ENCODE data around the gene SLC22A7. TPM values are rescaled to one million over a fixed set of nuclear protein-coding genes. Genes with fewer than 3 reads are reported as not detected.
A peak's percentile ranks its signal among the peaks of the same experiment; 100 is the strongest.

Gene SLC22A7
- total RNA-seq, 2 donors from 2014 or later: not detected

GRCh38 chr6:43331470-43331869 lies 33.4 kb downstream of the SLC22A7 start:
- Histone ChIP-seq H3K27ac (ENCODE audit: low read depth, low read length) (no peak overlapping the region), H3K9me3 (ENCODE audit: control insufficient read depth, low read length) (no peaks in the 10 kb centered on the region), H3K27me3 (ENCODE audit: control insufficient read depth, insufficient read depth, low read length, poor library complexity, severe bottlenecking) (no peaks in the 10 kb centered on the region), H3K9ac (ENCODE audit: extremely low read depth, low read length, poor library complexity, severe bottlenecking) (no peak overlapping the region), H3K4me3 (ENCODE audit: low read length) (no peak overlapping the region), H3K4me1 (ENCODE audit: control insufficient read depth, insufficient read depth, low read length) (no peaks in the 10 kb centered on the region), H3K36me3 (ENCODE audit: control insufficient read depth, insufficient read depth, low read length) (peaks cover 4% of the 10 kb centered on the region)
- no peak overlapping the region for H3K4me3 Mint-ChIP-seq
- WGBS, 2 experiments (ENCODE audit: insufficient coverage in 1 of 2, insufficient read length in 1 of 2): 87% methylated on average over 1 of the region's 1 CpG; no CpG with 5 or more reads in 1 of the 2 experiments
- H3K4me1 Mint-ChIP-seq: peaks cover 25% of the 10 kb centered on the region
- H3K36me3 Mint-ChIP-seq (ENCODE audit: low read depth): no peaks in the 10 kb centered on the region
- no peak for TF ChIP-seq CTCF (conservative IDR thresholded peaks at IDR 0.05)
- no peaks in the 10 kb centered on the region for H3K9me3 Mint-ChIP-seq
- DNase-seq: no peak
- H3K27ac Mint-ChIP-seq: no peak overlapping the region
- no peaks in the 10 kb centered on the region for H3K27me3 Mint-ChIP-seq (ENCODE audit: insufficient read depth)

GRCh38 chr6:43331891-43332290 lies 33.8 kb downstream of the SLC22A7 start:
- Mint-ChIP-seq H3K27ac (no peak overlapping the region), H3K27me3 (ENCODE audit: insufficient read depth) (no peaks in the 10 kb centered on the region), H3K9me3 (no peaks in the 10 kb centered on the region), H3K36me3 (ENCODE audit: low read depth) (no peaks in the 10 kb centered on the region), H3K4me1 (peaks cover 28% of the 10 kb centered on the region), H3K4me3 (no peak overlapping the region)
- Histone ChIP-seq H3K27ac (ENCODE audit: low read depth, low read length) (no peak overlapping the region), H3K4me1 (ENCODE audit: control insufficient read depth, insufficient read depth, low read length) (no peaks in the 10 kb centered on the region), H3K27me3 (ENCODE audit: control insufficient read depth, insufficient read depth, low read length, poor library complexity, severe bottlenecking) (no peaks in the 10 kb centered on the region), H3K9me3 (ENCODE audit: control insufficient read depth, low read length) (no peaks in the 10 kb centered on the region), H3K9ac (ENCODE audit: extremely low read depth, low read length, poor library complexity, severe bottlenecking) (no peak overlapping the region), H3K36me3 (ENCODE audit: control insufficient read depth, insufficient read depth, low read length) (peaks cover 6% of the 10 kb centered on the region), H3K4me3 (ENCODE audit: low read length) (no peak overlapping the region)
- TF ChIP-seq CTCF (conservative IDR thresholded peaks at IDR 0.05): no peak
- DNase-seq: no peak
- WGBS, 2 experiments (ENCODE audit: insufficient coverage in 1 of 2, insufficient read length in 1 of 2): 87 to 92% methylated on average over 3 to 4 of the region's 4 CpGs

- Histone ChIP-seq H3K36me3 (ENCODE audit: control insufficient read depth, insufficient read depth, low read length) (peaks cover 26% of the 10 kb centered on the region), H3K9ac (ENCODE audit: extremely low read depth, low read length, poor library complexity, severe bottlenecking) (no peak overlapping the region), H3K9me3 (ENCODE audit: control insufficient read depth, low read length) (no peaks in the 10 kb centered on the region), H3K27ac (ENCODE audit: low read depth, low read length) (no peak overlapping the region), H3K4me3 (ENCODE audit: low read length) (no peak overlapping the region), H3K4me1 (ENCODE audit: control insufficient read depth, insufficient read depth, low read length) (no peaks in the 10 kb centered on the region), H3K27me3 (ENCODE audit: control insufficient read depth, insufficient read depth, low read length, poor library complexity, severe bottlenecking) (no peaks in the 10 kb centered on the region)
- Mint-ChIP-seq H3K27ac (no peak overlapping the region), H3K27me3 (ENCODE audit: insufficient read depth) (no peaks in the 10 kb centered on the region), H3K36me3 (ENCODE audit: low read depth) (peaks cover 16% of the 10 kb centered on the region), H3K4me1 (peaks cover 23% of the 10 kb centered on the region), H3K9me3 (no peaks in the 10 kb centered on the region), H3K4me3 (no peak overlapping the region)
- TF ChIP-seq CTCF (conservative IDR thresholded peaks at IDR 0.05): peak; percentile 83
- peak; percentile 52 for DNase-seq
- 51 to 66% methylated on average over 2 of the region's 2 CpGs for WGBS, 2 experiments (ENCODE audit: insufficient coverage in 1 of 2, insufficient read length in 1 of 2)
Observed at GRCh38 chr6:43334466-43335095, 36.5 kb downstream of the SLC22A7 start.

Data from endodermal cell (in vitro differentiated cells).